HG03457 (cell line): ENCODE measurements around the gene UTP11.
"Not testable (repeated sequence)": the region's sequence is repeated elsewhere in the genome, so short reads cannot be mapped to it uniquely, and the experiment has no call there.

Experiments
- ATAC-seq: cut with Tn5 transposase; IDR thresholded peaks from one replicate; pipeline ENCODE4 v1.9.1; 2021; ENCODE audit warnings: moderate number of reproducible peaks; ENCODE audit not compliant: unreplicated experiment

Gene UTP11, protein sequence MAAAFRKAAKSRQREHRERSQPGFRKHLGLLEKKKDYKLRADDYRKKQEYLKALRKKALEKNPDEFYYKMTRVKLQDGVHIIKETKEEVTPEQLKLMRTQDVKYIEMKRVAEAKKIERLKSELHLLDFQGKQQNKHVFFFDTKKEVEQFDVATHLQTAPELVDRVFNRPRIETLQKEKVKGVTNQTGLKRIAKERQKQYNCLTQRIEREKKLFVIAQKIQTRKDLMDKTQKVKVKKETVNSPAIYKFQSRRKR

GRCh38 chr1:38012363-38013226, at the start of gene UTP11:
Gene UTP11, plus strand, starts transcription at chr1:38012734. Its CDS starts 69 bp downstream, at chr1:38012803.
- peak; percentile 69 for ATAC-seq

DNA sequence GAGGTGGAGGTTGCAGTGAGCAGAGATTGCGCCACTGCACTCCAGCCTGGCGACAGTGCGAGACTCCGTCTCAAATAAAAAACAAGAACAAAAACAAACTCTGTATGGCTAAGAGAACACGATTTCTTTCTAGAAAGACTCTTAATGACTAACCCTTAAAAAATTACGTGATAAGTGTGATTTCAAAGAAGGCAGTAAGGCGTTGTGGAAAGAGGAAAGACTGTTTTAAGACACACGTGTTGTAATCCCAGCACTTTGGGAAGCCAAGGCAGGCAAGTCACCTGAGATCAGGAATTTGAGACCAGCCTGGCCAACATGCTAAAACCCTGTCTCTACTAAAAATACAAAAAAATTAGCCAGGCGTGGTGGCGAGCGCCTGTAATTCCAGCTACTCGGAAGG, 48.4 kb upstream of the UTP11 start:
- ATAC-seq = not testable (repeated sequence)

DNA sequence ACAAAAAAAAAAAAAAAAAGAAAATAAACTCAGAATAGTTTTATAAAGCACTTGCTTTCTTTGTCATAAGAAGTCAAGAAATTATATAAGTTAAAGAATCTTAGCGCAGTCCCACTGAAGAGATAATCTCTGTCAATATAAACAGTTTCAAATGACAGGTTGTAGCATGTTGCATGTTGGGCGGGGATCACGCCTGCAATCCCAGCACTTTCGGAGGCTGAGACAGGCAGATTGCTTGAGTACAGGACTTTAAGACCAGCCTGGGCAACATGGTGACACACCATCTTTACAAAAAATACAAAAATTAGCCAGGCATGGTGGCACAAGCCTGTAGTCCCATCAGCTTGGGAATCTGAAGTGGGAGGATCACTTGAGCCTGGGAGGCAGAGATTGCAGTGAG, 47.2 kb upstream of the UTP11 start:
- ATAC-seq = no peak

DNA sequence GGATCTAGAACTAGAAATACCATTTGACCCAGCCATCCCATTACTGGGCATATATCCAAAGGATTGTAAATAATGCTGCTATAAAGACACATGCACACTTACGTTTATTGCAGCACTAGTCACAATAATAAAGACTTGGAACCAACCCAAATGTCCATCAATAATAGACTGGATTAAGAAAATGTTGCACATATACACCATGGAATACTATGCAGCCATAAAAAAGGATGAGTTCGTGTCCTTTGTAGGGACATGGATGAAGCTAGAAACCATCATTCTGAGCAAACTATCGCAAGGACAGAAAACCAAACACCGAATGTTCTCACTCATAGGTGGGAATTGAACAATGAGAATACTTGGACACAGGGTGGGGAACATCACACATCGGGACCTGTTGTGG, 38.9 kb upstream of the UTP11 start:
- not testable (repeated sequence) for ATAC-seq

DNA sequence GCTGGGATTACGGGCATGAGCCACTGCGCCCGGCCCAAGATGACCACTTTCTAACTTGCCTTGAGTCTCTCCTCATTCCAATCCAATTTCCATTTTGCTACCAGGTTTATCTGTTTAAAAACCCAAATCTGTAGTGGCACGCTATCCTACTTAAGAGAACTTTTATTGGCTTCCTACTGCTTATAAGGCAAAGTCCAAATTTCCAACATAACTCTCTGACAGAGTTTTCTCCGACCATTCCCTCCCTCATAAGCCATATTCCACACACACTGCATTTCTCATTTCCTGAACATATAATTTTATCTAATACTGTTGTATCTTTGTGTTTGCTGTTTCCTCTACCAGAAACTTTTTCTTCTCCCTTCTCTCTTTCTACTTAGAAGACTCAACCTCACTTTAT, 38.0 kb upstream of the UTP11 start:
- no peak for ATAC-seq

DNA sequence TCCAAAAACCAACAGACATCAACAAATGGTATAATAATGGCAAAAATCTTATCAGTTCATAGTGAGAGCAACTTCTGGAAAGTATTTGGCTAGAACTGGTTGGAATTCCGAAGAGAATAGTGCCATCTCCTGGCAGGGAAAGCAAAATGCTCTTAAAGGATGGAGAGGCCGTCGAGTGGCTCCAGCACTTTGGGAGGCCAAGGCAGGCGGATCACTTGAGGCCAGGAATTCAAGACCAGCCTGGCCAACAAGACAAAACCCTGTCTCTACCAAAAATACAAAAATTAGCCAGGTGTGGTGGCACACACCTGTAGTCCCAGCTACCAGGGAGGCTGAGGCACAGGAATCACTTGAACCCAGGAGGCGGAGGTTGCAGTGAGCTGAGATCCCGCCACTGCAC, 37.5 kb upstream of the UTP11 start:
- not testable (repeated sequence) for ATAC-seq

DNA sequence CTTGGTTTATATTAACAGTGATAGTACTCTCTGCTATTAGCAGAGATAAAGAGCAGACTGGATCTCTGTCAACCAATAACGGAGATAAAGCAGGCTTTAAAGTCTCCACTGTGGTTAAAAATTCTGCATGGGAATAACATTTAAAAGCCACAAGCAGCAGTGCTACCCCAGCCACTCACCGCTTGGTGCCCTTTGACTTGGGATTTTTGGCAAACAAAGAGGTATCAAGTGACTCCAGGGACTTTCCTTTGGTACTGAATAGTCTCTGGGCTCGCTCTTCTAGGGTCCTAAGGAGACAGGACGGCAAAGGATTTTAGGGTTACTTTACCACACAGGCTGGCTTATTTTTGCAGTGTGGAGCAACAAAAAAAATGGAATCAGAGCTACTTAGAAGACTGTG, 34.0 kb upstream of the UTP11 start:
- no peak for ATAC-seq

- no peak for ATAC-seq
These were observed 29.0 kb upstream of the UTP11 start for GRCh38 chr1:37983546-37983945.

DNA sequence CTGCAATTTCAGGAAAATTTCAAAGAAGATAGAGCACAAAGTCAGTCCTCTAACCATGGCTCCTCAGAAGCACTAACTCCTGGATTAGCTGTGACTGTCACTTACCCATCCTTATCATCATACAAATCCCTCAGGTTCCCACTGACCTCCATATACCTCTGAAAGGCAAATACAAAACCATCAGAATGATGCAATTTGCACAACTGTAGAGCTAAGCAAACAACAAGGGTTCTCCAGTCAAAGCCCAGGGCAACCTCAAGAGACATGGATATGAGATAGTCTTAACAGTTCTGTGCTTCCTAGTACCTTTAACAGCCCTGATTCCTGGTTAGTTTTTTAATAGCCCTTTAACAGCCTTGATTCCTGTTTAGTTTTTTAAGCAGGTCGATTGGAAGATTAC, 24.9 kb upstream of the UTP11 start:
- no peak for ATAC-seq

GRCh38 chr1:37989361-37989930, 23.1 kb upstream of the UTP11 start:
- peak; percentile 35 for ATAC-seq

DNA sequence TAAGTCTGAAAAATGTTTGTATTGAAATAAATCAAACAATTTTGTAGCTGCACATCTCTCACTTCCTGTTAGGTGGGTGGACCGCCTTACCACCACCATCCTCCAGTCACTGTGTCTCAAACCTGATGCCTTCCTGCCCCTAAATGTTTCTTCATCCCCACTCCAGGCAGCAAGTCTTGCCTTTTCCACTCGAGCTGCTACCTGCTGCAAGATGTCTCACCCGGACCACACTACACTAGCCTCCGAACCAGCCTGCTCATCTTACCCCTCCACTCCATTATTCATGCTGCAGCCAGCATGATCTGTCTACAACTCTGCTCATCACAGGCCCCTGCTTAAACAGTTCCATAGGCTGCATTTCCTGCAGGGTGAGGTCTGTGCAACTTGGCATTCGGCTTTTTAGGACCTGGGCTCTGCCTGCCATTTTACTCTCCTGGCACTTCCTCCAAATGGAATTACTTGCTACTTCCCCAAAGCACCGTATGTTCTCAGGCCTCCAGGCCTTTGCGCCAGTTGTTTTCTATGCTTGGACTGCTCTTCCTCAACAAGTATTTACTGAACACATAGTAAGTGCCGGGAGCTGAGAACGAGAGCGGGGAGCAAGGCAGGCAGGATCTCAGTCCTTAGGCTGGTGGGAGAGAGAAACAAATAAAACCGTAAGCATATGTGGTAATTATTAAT, 17.5 kb upstream of the UTP11 start:
- ATAC-seq = no peak

DNA sequence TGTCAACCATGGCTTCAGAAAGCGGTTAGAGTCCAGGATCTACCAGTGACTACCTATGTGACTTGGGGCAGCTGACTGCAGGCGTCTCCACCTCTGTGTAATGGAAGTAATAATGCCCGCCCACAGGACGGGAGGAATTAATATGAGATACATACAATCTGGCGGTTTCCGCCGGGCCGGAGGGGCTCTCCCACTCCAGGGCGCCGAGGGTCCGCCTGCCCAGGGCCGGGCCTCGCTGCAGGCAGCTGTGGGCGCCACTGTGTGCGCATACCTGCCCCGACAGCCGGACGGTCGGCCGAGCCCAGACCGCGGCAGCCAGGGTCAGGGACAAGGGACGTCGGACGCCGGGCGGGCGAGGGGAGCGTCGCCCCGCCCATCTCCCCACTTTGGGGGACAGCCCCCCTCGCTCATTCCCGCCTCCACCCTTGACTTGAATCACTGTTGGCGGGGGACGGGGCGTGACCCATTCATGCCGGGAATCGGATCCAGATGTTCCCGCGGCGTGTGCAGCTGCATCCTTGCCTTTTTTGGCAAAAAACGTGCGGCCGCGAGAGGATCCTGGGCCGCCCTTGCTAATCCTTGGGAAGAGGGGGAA, 16.7 kb upstream of the UTP11 start:
- ATAC-seq = no peak

GRCh38 chr1:37997256-37998088, 15.1 kb upstream of the UTP11 start:
- ATAC-seq = no peak

- no peak for ATAC-seq
These were observed 14.3 kb upstream of the UTP11 start for GRCh38 chr1:37998089-37998808.

GRCh38 chr1:37998913-37999429, 13.6 kb upstream of the UTP11 start:
- no peak for ATAC-seq

DNA sequence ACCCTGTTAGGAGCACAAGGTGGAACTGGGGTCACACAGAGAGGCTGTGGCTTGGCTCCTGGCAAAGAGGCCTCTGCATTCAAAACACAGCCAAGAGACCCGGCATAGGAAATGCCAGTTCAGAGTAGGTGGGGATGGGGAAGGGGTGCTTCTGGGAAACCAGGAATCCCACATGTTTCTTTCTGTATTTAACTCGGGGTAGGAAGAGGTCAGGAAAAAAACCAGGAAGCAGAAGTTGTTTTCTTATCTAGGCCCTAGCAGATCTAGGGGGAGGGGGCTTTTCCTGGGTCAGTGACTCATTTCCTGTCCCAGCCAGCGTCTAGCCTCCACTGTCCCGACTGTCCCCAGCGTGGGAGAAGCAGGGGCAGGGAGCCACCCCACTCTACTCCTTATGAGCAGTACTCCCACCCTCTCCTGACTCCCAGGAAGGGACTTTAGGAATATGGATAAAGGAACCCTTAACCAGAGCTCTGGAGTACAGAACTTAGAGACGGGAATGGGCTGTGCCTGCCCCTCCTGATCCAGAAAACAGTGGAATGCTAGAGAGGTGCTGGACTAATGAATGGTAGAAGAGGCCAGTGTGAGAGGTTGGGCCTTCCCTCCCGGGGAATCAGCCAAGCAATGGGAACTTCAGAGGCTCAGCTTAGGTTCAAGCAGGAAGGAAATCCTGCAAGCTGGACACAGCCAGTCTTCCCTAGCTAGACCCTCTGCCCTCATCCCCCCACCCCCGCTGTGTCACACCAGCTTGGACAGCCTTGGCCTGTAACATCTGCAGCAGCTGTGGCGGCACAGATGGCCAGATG, 12.9 kb upstream of the UTP11 start:
- no peak for ATAC-seq

DNA sequence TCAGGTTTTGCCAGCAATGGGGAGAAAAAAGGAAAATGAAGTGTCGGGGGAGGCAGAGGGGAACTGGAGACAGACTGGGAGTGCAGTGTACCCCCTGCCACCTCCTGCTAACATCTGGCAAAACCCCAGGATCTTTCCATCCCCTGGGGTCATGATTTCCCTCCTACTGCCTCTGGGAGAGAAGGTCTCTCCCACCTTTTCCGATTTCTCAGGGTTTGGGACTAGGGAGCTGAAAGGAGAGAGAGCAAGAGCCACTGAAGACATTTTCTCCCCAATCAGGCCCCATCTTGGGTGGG, 12.4 kb upstream of the UTP11 start:
- no peak for ATAC-seq

DNA sequence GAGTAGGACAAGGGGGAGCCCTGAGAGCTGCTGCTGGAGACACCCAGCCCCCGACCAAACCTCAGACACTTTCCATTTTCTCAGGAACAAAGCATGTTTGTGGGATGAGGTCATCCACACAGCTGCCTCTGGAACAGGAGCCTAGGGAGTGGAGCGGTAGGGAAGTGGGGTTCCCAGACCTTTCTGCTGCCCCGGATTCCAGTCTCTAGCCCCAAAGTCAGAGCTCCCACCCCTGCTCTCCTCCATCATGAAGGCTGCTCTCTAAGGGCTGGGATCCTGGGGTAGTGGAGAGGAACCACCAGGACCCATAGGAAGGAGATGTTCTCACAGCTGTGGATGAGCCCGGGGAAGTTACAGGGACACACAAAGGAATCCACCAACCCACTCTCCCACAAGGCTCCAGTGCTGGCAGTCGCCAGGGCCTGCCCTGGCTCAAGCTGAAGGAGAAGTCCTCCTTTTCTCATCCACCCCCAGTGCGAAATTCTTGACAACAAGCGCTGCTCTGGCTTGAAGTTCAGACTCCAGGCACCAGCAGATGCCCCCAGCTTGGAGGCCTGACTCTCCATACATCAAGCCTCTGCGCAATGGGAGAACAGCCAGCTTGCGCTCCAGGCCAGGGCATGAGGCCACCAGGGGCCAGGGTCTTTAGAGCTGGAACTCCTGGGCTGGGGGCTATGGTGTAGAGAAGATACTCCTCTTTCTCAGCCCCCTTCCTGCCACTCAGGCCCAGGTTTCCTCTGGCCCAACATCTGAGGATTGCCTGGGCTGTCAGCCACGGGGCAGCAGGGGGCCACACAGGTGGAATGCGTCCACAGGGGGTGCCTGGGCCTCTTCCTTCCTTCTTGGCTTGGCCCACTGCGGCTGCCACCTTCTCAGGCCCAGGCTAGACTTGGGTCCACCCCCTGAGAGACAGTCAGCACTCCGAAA, 11.7 kb upstream of the UTP11 start:
- ATAC-seq = no peak
